ENCODE results near the gene SLC12A7.

The SLC12A7 gene

DNA sequence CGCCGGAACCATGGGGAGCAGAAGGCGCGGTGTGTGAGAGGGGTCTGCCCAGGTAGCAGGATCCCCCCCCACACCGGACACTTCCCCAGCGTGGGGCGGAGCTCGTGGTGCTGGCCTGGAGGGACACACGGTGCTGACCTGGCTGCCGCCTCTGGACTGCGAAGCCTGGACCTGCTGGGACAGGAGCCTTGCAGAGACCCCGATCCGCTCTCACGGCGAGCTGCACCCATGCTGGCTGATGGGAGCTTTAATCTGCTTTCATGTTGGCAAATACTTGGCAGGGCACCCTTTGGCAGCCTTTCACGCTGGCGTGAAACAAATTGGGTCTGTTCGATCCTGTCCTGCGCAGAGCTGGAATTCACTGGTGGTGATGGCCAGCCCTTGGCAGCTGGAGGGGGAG lies 95.8 kb downstream of the SLC12A7 start:
- no peak for TF ChIP-seq CTCF (IDR thresholded peaks at IDR 0.05)

- TF ChIP-seq CTCF (IDR thresholded peaks at IDR 0.05): no peak
Observed at GRCh38 chr5:1015507-1015906, 96.4 kb downstream of the SLC12A7 start.

DNA sequence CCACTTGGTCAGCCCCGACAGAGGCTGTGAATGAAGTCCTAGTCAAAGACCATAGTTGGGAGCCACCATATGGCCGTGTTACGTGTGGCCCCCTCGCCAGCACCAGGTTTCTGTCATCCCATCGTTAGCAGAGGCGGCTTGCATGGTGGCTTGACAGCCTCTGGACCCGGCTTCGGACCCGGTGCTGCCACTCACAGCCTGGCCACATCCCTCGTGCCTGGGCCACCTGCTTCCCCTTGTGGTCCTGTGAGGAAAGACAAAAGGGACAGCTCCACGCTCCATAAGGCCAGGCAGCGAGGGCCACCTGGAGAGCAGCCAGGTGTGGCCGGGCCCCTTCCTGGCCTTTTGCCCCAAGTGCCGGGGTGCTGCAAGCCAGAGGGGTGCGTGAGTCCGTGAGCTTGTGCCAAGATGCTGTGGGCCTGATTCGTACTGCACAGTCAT lies 97.1 kb downstream of the SLC12A7 start:
- TF ChIP-seq CTCF (IDR thresholded peaks at IDR 0.05): no peak

DNA sequence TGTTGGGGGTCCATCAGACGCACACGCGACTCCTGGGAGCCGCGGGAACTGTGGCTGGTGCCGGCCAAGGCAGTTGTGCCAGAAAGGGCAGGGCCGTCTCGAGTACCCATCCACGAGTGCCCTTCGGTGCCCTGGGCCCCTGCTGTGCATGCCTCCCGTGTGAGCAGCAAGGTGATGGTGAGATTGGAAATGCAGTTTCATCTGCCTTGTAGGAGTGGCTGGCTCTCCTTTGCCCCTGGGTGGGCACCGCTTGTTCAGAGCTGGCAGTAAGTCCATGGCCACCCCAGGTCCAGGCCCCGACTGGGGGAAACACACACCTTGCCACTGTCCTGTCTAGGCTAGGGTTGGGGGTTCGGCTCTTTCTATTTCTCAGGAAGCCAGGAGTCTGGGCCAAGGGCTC lies 97.5 kb downstream of the SLC12A7 start:
- TF ChIP-seq CTCF (IDR thresholded peaks at IDR 0.05): no peak

DNA sequence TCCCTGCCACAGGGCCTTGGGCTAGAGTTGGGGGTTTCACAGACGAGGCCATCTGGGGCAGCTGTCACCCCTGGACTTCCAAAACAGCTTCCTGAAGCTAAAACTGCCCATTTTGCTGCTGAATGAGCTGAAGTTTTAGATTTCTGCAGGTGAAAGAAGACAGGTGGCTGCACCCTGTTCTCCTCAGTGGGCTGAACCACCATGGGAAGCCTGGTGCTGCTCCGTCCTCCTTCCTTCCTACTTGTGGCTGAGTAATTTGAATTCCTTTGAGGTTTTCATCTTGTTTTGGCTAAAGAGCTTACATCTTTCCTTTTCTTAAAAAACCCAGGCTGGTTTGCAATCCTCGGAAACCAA lies 97.9 kb downstream of the SLC12A7 start:
- TF ChIP-seq CTCF (IDR thresholded peaks at IDR 0.05): no peak

DNA sequence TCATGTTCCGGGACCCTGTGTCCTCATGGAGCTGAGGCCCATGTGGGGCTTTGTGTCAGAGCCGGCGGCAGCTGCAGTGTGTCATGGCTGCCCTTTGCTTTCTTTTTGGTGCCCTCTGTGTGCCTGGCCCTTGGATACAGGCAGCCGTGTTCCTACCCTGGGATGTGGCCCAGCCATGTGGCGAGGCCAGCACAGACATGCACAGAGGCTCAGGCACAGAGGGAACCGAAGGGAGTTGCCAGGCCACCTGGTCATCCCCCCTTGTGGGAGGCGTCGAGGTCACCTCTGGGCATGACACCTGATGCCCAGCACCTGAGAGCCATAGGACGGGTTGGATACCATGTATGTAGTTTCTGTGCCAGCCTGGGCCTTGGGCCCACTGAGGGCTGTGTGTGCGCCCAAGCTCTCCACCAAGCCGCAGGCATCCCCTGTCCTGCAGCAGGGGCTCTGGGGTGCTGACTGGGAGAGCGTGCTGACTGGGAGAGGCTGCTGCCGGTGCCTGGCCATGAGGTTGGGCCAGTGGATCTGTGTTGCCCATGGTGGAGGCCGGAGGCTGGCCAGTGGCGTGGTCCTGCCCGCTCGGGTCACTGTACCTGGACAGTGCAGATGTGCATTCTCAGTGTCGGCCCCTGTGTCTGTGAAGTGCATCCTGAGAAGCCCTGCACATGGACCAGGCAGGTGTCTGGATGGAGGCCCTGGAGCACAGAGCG lies 98.5 kb downstream of the SLC12A7 start:
- no peak for TF ChIP-seq CTCF (IDR thresholded peaks at IDR 0.05)

DNA sequence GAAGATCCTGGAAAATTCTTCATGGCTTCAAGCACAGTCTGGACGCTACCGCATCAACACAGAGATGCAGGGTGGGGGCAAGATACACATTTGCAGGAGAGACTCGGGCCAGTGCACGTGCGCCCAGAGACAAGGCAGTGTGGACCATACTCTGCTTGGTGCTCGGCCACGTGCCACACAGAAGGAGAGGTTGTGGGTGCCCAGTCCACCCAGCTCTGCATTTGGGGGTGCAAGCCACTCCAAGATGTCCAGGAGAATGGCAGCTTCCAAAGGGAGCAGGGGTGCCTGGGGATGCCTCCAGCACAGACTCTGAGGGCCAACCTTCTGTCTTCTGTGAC lies 99.0 kb downstream of the SLC12A7 start:
- no peak for TF ChIP-seq CTCF (IDR thresholded peaks at IDR 0.05)

- no peak for TF ChIP-seq CTCF (IDR thresholded peaks at IDR 0.05)
Observed at GRCh38 chr5:1012313-1012841, 99.5 kb downstream of the SLC12A7 start.
